Smooth muscle cell (in vitro differentiated cells): ENCODE data around the gene APOBEC3A. TPM values are rescaled to one million over a fixed set of nuclear protein-coding genes. Genes with fewer than 3 reads are reported as not detected.
"Not testable (repeated sequence)": the region's sequence is repeated elsewhere in the genome, so short reads cannot be mapped to it uniquely, and the experiment has no call there.

ENCODE experiments used
- DNase-seq: peaks from one replicate; lab custom pipeline; 2025; ENCODE audit not compliant: unreplicated experiment; lab: John Stamatoyannopoulos, UW
- H2AFZ ChIP-seq: fragments of 200-600 bp; sonication (generic); 2 replicates; pipeline ENCODE4 v1.6.0; 2016; ENCODE audit warnings: antibody characterized with exemption, low read depth, mild to moderate bottlenecking
- H3F3A ChIP-seq: fragments of 200-600 bp; sonication (generic); 2 replicates; pipeline ENCODE4 v1.6.0; 2017; ENCODE audit warnings: antibody characterized with exemption, low read depth
- H3K27ac ChIP-seq: fragments of 200-600 bp; sonication (generic); 2 replicates; pipeline ENCODE4 v1.5.1; 2016; ENCODE audit warnings: low read depth, mild to moderate bottlenecking
- H3K27me3 ChIP-seq: fragments of 200-600 bp; sonication (generic); 2 replicates; pipeline ENCODE4 v1.6.1; 2016; ENCODE audit warnings: low read depth, mild to moderate bottlenecking
- H3K36me3 ChIP-seq: fragments of 200-600 bp; sonication (generic); 2 replicates; pipeline ENCODE4 v1.5.1; 2016; ENCODE audit warnings: low read depth
- H3K4me1 ChIP-seq: fragments of 200-600 bp; sonication (generic); 2 replicates; pipeline ENCODE4 v1.5.1; 2016; ENCODE audit warnings: low read depth
- H3K4me2 ChIP-seq: fragments of 200-600 bp; sonication (generic); 2 replicates; pipeline ENCODE4 v1.6.0; 2016; ENCODE audit warnings: mild to moderate bottlenecking
- H3K4me3 ChIP-seq: fragments of 200-600 bp; sonication (generic); 2 replicates; pipeline ENCODE4 v1.5.1; 2016; ENCODE audit warnings: mild to moderate bottlenecking
- H3K79me2 ChIP-seq: fragments of 200-600 bp; sonication (generic); 2 replicates; pipeline ENCODE4 v1.6.0; 2016; ENCODE audit warnings: low read depth, mild to moderate bottlenecking
- H3K9ac ChIP-seq: fragments of 200-600 bp; sonication (generic); 2 replicates; pipeline ENCODE4 v1.6.0; 2016; ENCODE audit warnings: low read depth
- H3K9me3 ChIP-seq: fragments of 200-600 bp; sonication (generic); replicated peaks from 2 replicates; pipeline ENCODE4 v1.5.1; 2016; ENCODE audit warnings: low read depth
- H4K20me1 ChIP-seq: fragments of 200-600 bp; sonication (generic); 2 replicates; pipeline ENCODE4 v1.6.0; 2016; ENCODE audit warnings: low read depth
- WGBS: methylation state at CpG from one replicate; pipeline ENCODE4 v1.1.7; 2016; ENCODE audit warnings: low lambda C conversion rate; 5-methylcytosine and 5-hydroxymethylcytosine counted together
- polyA plus RNA-seq: library from polyadenylated mRNA; unstranded; fragments of >200 nt; fragmentation: Nextera tagmentation; extraction: Ambion mirVana; gene quantifications from 2 replicates; pipeline ENCODE4 v1.2.1, GENCODE V29; 2016
- total RNA-seq: library from RNA; depleted of rRNA; stranded (reverse); fragments of >200 nt; gene quantifications from 2 replicates; pipeline ENCODE4 v1.2.3, GENCODE V29; 2014
- TF ChIP-seq, protein P1 (sequence below): fragments of 200-600 bp; sonication (generic); IDR thresholded peaks from 2 replicates; pipeline ENCODE4 v1.5.1; 2017; ENCODE audit warnings: borderline replicate concordance, mild to moderate bottlenecking, antibody characterized with exemption; ENCODE audit not compliant: insufficient read depth, poor library complexity, severe bottlenecking

The APOBEC3A gene
- total and polyA plus RNA-seq, 2 experiments from 2014 or later = 0.18 TPM; not detected in 1

DNA sequence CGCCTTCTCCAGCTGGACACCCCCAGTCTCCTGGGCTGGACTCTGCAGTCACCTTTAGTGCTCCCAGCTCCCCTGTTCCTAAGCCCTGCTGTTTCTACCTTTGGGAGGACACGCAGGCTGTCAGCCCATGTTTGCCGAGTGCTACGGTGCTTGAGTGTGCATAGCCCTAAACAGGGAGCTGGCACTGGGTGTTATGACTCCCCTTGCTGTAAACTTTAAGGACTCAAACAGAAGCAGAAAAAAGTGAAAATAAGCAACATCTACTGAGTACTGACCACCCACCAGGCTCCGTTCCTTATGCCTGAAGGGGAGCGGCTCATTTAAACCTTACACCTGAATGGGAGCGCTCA is 17.4 kb downstream of the APOBEC3A start:
- WGBS = 93% methylated on average over 7 of the region's 7 CpGs

DNA sequence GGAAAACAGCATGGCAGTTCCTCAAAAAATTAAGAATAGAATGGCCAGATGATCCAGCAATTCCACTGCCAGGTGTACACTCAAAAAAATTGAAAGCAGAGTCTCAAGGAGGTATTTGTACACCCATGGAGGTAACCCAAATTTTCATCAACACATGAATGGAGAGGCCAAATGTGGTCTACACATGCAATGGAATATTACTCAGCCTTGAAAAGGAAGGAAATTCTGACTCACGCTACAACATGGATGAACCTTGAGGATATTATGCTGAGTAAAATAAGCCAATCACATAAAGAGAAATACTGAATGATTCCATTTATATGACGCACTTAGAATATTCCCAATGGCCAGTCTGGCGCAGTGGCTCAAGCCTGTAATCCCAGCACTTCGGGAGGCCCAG is 19.9 kb downstream of the APOBEC3A start:
- H4K20me1 ChIP-seq, H3K4me3 ChIP-seq, H3K27ac ChIP-seq, H3K4me2 ChIP-seq, H2AFZ ChIP-seq, H3K4me1 ChIP-seq, H3K9ac ChIP-seq, H3K9me3 ChIP-seq, H3F3A ChIP-seq, DNase-seq, H3K79me2 ChIP-seq, H3K36me3 ChIP-seq, H3K27me3 ChIP-seq: not testable (repeated sequence)
- WGBS = 94% methylated on average over 4 of the region's 4 CpGs

More for the DNA sequence above, 17.4 kb downstream of the APOBEC3A start:
- no peaks in the 10 kb centered on the region for H3K36me3 ChIP-seq
- DNase-seq = no peak
- H3K4me1 ChIP-seq = no peaks in the 10 kb centered on the region
- no peak overlapping the region for H3K9ac ChIP-seq
- no peak overlapping the region for H3K4me3 ChIP-seq
- no peaks in the 10 kb centered on the region for H3K9me3 ChIP-seq
- H3K27me3 ChIP-seq = no peaks in the 10 kb centered on the region
- H3K27ac ChIP-seq = no peak overlapping the region
- H3K79me2 ChIP-seq = no peaks in the 10 kb centered on the region
- TF ChIP-seq, protein P1, sequence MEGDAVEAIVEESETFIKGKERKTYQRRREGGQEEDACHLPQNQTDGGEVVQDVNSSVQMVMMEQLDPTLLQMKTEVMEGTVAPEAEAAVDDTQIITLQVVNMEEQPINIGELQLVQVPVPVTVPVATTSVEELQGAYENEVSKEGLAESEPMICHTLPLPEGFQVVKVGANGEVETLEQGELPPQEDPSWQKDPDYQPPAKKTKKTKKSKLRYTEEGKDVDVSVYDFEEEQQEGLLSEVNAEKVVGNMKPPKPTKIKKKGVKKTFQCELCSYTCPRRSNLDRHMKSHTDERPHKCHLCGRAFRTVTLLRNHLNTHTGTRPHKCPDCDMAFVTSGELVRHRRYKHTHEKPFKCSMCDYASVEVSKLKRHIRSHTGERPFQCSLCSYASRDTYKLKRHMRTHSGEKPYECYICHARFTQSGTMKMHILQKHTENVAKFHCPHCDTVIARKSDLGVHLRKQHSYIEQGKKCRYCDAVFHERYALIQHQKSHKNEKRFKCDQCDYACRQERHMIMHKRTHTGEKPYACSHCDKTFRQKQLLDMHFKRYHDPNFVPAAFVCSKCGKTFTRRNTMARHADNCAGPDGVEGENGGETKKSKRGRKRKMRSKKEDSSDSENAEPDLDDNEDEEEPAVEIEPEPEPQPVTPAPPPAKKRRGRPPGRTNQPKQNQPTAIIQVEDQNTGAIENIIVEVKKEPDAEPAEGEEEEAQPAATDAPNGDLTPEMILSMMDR = no peak
- no peaks in the 10 kb centered on the region for H3F3A ChIP-seq
- H3K4me2 ChIP-seq = no peak overlapping the region
- no peak overlapping the region for H2AFZ ChIP-seq
- H4K20me1 ChIP-seq = no peaks in the 10 kb centered on the region

DNA sequence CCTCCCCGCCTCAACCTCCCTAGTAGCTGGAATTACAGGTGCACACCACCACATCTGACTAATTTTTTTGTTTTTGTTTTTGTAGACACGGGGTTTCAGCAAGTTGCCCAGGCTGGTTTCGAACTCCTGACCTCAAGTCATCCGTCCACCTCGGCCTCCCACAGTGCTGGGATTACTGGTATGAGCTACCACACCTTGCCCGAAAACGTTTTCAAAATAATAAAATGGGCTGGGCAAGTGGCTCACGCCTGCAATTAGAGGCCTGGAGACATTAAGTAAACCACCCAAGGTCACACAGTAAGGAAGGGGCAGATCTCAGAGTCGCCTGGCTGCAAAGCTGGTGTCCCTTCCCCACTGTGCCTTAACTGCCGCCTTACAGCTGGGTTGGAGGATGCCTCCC is 23.2 kb downstream of the APOBEC3A start:
- H2AFZ ChIP-seq, H3F3A ChIP-seq, DNase-seq, H3K79me2 ChIP-seq, H3K4me1 ChIP-seq, H3K9me3 ChIP-seq, H3K4me2 ChIP-seq, H4K20me1 ChIP-seq, H3K27me3 ChIP-seq, H3K9ac ChIP-seq, H3K36me3 ChIP-seq, H3K4me3 ChIP-seq, H3K27ac ChIP-seq: not testable (repeated sequence)
- WGBS = 81% methylated on average over 10 of the region's 10 CpGs

DNA sequence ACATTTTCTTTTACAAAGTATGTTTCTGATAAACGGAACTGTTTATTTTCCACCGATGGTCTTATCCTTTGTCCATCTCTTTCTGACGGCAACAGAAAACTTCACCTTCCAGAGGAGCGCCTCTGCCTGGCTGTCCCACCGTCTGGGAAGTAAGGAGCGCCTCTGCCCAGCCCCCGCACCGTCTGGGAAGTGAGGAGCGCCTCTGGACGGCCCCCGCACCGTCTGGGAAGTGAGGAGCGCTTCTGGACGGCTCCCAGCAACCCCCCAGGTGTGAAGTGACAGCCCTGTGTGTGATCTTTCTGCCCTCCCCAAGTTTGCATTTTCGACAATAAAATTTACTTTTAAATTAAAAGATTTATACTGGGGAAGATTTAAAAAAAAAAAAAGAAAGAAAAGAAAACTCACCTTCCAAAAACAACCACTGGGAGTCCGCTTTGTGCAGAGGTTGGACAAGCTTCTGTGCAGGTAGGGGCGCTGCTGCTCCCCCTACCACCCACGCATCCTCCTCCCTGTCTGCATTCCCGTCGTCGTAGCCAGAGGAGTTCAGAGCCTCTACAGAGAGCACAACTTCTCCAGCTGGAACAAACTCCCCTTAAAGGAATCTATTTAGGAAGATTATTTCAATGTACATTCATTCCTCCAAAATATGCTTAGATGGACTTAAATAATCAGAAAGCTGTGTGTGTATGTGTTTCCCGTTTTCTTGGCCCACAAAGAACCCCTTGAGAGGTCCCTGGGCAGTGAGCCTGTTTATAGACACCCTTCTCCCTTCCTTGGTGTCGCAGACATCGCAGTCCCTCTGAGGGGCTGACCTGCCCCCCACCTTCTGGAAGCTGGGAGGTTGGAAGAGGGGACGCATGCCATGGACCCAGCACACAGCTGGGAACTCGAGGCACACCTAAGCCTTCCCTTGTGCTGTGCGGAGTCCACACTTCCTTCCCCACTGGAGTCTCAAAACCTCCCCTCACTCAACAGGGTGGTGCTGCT is 23.9 kb downstream of the APOBEC3A start:
- Histone ChIP-seq H3F3A (no peaks in the 10 kb centered on the region), H3K79me2 (no peaks in the 10 kb centered on the region), H3K4me1 (peaks cover 9% of the 10 kb centered on the region), H3K4me2 (peak overlapping the region; percentile 56), H3K36me3 (no peaks in the 10 kb centered on the region), H2AFZ (no peak overlapping the region), H3K27ac (peak overlapping the region; percentile 14), H3K27me3 (no peaks in the 10 kb centered on the region), H3K4me3 (no peak overlapping the region), H3K9me3 (no peaks in the 10 kb centered on the region), H4K20me1 (no peaks in the 10 kb centered on the region), H3K9ac (no peak overlapping the region)
- TF ChIP-seq, protein P1 = peak; percentile 11
- 76% methylated on average over 27 of the region's 27 CpGs for WGBS
- no peak for DNase-seq
